HepG2 (cell line): Measurements from ENCODE around the gene MEGF11. TPM values are rescaled to one million over a fixed set of nuclear protein-coding genes. Genes with fewer than 3 reads are reported as not detected.
A peak's percentile ranks its signal among the peaks of the same experiment; 100 is the strongest.

Experiments
- GATAD2A ChIP-seq: IDR thresholded peaks from 2 replicates; pipeline ENCODE4 v1.6.1; 2016
- MYNN ChIP-seq: sonication (generic); formaldehyde crosslinking; IDR thresholded peaks from 2 replicates; pipeline ENCODE4 v1.4.0; 2020; ENCODE audit warnings: mild to moderate bottlenecking, low read depth, missing genetic modification reagents
- NFRKB ChIP-seq: fragments of 450-650 bp; IDR thresholded peaks from 2 replicates; pipeline ENCODE4 v1.6.1; 2017
- RBM39 ChIP-seq: fragments of 200-400 bp; formaldehyde crosslinking; IDR thresholded peaks from one replicate; pipeline ENCODE4 v1.6.1; 2018; ENCODE audit warnings: antibody characterized with exemption, mild to moderate bottlenecking, low read depth, low read length; ENCODE audit not compliant: poor library complexity, severe bottlenecking
- SAP130 ChIP-seq: IDR thresholded peaks from 2 replicates; pipeline ENCODE4 v1.6.1; 2016; ENCODE audit warnings: low read depth
- SPEN ChIP-seq: sonication (generic); formaldehyde crosslinking; IDR thresholded peaks from 2 replicates; pipeline ENCODE4 v1.5.1; 2020; ENCODE audit warnings: low read depth, mild to moderate bottlenecking, missing genetic modification reagents
- SRY ChIP-seq: sonication (generic); formaldehyde crosslinking; IDR thresholded peaks from 2 replicates; pipeline ENCODE4 v1.8.0; 2022; ENCODE audit warnings: mild to moderate bottlenecking, missing genetic modification reagents
- TAF1 ChIP-seq: sonication (generic); formaldehyde crosslinking; IDR thresholded peaks from 2 replicates; pipeline ENCODE4 v1.4.0; 2020; ENCODE audit warnings: missing genetic modification reagents
- TBX2 ChIP-seq: sonication (generic); formaldehyde crosslinking; IDR thresholded peaks from 2 replicates; pipeline ENCODE4 v1.5.0; 2020; ENCODE audit warnings: missing genetic modification reagents, mild to moderate bottlenecking, borderline replicate concordance
- ZFP62 ChIP-seq: sonication (generic); formaldehyde crosslinking; IDR thresholded peaks from 2 replicates; pipeline ENCODE4 v1.4.0; 2020; ENCODE audit warnings: missing genetic modification reagents
- ZFX ChIP-seq: sonication (generic); formaldehyde crosslinking; IDR thresholded peaks from 2 replicates; pipeline ENCODE4 v1.4.0; 2020; ENCODE audit warnings: mild to moderate bottlenecking, low read depth, missing genetic modification reagents, moderate library complexity
- ZFY ChIP-seq: sonication (generic); formaldehyde crosslinking; IDR thresholded peaks from 2 replicates; pipeline ENCODE4 v1.4.0; 2020; ENCODE audit warnings: missing genetic modification reagents
- ZKSCAN5 ChIP-seq: sonication (generic); formaldehyde crosslinking; IDR thresholded peaks from 2 replicates; pipeline ENCODE4 v1.5.1; 2020; ENCODE audit warnings: mild to moderate bottlenecking, missing genetic modification reagents
- ZNF30 ChIP-seq: sonication (generic); formaldehyde crosslinking; IDR thresholded peaks from 2 replicates; pipeline ENCODE4 v1.5.0; 2020; ENCODE audit warnings: mild to moderate bottlenecking, missing genetic modification reagents
- ZNF510 ChIP-seq: sonication (generic); formaldehyde crosslinking; IDR thresholded peaks from 2 replicates; pipeline ENCODE4 v1.4.0; 2020; ENCODE audit warnings: low read depth, mild to moderate bottlenecking, missing genetic modification reagents
- ZNF841 ChIP-seq: sonication (generic); formaldehyde crosslinking; IDR thresholded peaks from 2 replicates; pipeline ENCODE4 v1.8.1; 2023; ENCODE audit warnings: missing genetic modification reagents, borderline replicate concordance
- polyA plus RNA-seq, 8 experiments: library from polyadenylated mRNA; depleted of rRNA in 3 of 8; stranded (reverse) in 7 of 8; unstranded in 1 of 8; fragments of >200 nt; fragmentation: Illumina TruSeq in 4 of 8; extraction: Trizol in 4 of 8; gene quantifications; 2 replicates each; pipeline versions ENCODE4 v1.2.1 to v1.2.3, GENCODE V29; 2011 to 2016; ENCODE audit warnings: low read depth in 4 of 8, missing spikeins in 1 of 8, mixed read lengths in 1 of 8; ENCODE audit not compliant: insufficient read depth in 1 of 8
- total RNA-seq, 5 experiments: library from RNA; depleted of rRNA; stranded (reverse); fragments of >200 nt; fragmentation: Illumina TruSeq; extraction: Trizol; gene quantifications; 2 replicates each; pipeline ENCODE4 v1.2.3, GENCODE V29; 2016; ENCODE audit warnings: low read depth in 1 of 5
- TF ChIP-seq, protein P1 (sequence below): sonication (generic); formaldehyde crosslinking; IDR thresholded peaks from 2 replicates; pipeline ENCODE4 v1.8.0; 2022; ENCODE audit warnings: mild to moderate bottlenecking, missing genetic modification reagents; ENCODE audit not compliant: insufficient replicate concordance
- TF ChIP-seq, protein P2 (sequence below): conservative IDR thresholded peaks from 2 replicates; pipeline ENCODE4 v1.6.1; 2018; ENCODE audit warnings: missing genetic modification reagents
- TF ChIP-seq, protein P3 (sequence below): sonication (generic); formaldehyde crosslinking; IDR thresholded peaks from 2 replicates; pipeline ENCODE4 v1.4.0; 2020; ENCODE audit warnings: missing genetic modification reagents, mild to moderate bottlenecking, borderline replicate concordance
- TF ChIP-seq, protein P4 (sequence below): sonication (generic); formaldehyde crosslinking; IDR thresholded peaks from 2 replicates; pipeline ENCODE4 v1.5.0; 2020; ENCODE audit warnings: missing genetic modification reagents

MEGF11 gene
- total and polyA plus RNA-seq, 2 of the 13 experiments (the other 11 are each of a cell fraction or from before 2014, with no cell fraction given), result not detected

DNA sequence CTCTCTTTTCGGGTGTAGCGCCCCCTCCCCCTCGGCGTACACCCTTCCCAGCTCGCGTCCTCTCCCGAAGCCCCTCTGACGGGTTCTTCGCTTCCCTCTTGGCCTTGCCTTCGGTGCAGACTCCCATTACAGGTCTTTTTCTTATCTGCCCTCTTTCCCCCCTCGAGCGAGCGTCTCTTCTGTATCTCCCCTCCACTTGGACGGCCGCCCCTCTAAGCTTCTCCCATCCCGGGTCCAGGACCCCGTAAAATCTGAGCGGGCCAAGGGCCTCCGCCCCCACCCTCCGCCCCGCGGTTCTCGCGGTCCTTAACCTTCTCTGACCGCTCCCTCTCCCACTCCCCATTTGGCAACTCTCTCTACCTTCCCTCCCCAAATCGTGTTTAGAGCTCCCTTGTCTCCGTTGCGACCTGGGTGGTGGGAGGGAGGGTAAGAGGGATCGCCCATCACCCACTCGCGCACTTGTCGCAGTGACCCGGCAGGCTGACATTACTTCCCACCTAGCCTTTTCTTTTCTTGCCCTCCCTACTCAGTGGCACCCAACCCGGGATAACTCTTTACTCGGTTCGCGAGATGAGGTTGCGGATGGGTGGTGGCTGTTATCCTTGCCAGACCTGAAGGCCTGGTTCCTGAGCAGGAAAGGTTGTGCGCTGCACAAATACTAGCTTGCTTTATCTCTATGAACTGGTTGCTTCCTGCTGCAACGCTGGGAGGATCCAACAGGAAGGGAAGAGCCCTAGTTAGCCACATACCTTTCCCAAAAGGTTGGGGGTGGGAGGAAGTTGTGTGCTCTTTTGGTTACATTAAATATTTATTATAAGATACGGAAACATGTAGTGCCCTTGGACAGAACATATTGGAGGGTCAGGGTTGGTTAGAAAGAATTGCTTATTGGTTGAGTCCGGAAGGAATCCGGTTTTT lies 383.3 kb downstream of the MEGF11 start (continued):
- TF ChIP-seq, protein P1, sequence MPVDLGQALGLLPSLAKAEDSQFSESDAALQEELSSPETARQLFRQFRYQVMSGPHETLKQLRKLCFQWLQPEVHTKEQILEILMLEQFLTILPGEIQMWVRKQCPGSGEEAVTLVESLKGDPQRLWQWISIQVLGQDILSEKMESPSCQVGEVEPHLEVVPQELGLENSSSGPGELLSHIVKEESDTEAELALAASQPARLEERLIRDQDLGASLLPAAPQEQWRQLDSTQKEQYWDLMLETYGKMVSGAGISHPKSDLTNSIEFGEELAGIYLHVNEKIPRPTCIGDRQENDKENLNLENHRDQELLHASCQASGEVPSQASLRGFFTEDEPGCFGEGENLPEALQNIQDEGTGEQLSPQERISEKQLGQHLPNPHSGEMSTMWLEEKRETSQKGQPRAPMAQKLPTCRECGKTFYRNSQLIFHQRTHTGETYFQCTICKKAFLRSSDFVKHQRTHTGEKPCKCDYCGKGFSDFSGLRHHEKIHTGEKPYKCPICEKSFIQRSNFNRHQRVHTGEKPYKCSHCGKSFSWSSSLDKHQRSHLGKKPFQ (CRISPR knock-in tag), result peak; percentile 24
- peak; percentile 63; the same call in 1 of the 2 replicates for TF ChIP-seq ZNF30 (CRISPR knock-in tag)
- TF ChIP-seq ZFP62 (CRISPR knock-in tag), result no peak
- TF ChIP-seq TBX2 (CRISPR knock-in tag), result 0 out of 2 replicates have a peak, but pooled peaks have one; percentile 34
- TF ChIP-seq RBM39, result peak; percentile 43
- no peak for TF ChIP-seq ZKSCAN5 (CRISPR knock-in tag)
- TF ChIP-seq ZNF510 (CRISPR knock-in tag), result no peak
- peak; percentile 41; the same call in 1 of the 2 replicates for TF ChIP-seq TAF1
- TF ChIP-seq SAP130 (CRISPR knock-in tag), result peak; percentile 48
- TF ChIP-seq ZFX (CRISPR knock-in tag), result peak; percentile 64
- TF ChIP-seq, protein P2, sequence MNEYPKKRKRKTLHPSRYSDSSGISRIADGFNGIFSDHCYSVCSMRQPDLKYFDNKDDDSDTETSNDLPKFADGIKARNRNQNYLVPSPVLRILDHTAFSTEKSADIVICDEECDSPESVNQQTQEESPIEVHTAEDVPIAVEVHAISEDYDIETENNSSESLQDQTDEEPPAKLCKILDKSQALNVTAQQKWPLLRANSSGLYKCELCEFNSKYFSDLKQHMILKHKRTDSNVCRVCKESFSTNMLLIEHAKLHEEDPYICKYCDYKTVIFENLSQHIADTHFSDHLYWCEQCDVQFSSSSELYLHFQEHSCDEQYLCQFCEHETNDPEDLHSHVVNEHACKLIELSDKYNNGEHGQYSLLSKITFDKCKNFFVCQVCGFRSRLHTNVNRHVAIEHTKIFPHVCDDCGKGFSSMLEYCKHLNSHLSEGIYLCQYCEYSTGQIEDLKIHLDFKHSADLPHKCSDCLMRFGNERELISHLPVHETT (CRISPR knock-in tag), result no peak
- TF ChIP-seq SRY (CRISPR knock-in tag), result peak; percentile 41; the same call in 1 of the 2 replicates
- 0 out of 2 replicates have a peak, but pooled peaks have one; percentile 64 for TF ChIP-seq ZNF841 (CRISPR knock-in tag)
- TF ChIP-seq GATAD2A (CRISPR knock-in tag), result no peak
- TF ChIP-seq ZFY (CRISPR knock-in tag), result peak; percentile 33; the same call in 1 of the 2 replicates
- no peak for TF ChIP-seq NFRKB
- TF ChIP-seq, protein P3, sequence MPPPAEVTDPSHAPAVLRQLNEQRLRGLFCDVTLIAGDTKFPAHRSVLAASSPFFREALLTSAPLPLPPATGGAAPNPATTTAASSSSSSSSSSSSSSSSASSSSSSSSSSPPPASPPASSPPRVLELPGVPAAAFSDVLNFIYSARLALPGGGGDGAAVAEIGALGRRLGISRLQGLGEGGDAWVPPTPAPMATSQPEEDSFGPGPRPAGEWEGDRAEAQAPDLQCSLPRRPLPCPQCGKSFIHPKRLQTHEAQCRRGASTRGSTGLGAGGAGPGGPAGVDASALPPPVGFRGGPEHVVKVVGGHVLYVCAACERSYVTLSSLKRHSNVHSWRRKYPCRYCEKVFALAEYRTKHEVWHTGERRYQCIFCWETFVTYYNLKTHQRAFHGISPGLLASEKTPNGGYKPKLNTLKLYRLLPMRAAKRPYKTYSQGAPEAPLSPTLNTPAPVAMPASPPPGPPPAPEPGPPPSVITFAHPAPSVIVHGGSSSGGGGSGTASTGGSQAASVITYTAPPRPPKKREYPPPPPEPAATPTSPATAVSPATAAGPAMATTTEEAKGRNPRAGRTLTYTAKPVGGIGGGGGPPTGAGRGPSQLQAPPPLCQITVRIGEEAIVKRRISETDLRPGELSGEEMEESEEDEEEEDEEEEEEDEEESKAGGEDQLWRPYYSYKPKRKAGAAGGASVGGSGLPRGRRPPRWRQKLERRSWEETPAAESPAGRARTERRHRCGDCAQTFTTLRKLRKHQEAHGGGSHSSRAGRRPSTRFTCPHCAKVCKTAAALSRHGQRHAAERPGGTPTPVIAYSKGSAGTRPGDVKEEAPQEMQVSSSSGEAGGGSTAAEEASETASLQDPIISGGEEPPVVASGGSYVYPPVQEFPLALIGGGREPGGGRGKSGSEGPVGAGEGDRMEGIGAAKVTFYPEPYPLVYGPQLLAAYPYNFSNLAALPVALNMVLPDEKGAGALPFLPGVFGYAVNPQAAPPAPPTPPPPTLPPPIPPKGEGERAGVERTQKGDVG (CRISPR knock-in tag), result no peak
- TF ChIP-seq SPEN (CRISPR knock-in tag), result peak; percentile 56; the same call in 1 of the 2 replicates
- TF ChIP-seq, protein P4, sequence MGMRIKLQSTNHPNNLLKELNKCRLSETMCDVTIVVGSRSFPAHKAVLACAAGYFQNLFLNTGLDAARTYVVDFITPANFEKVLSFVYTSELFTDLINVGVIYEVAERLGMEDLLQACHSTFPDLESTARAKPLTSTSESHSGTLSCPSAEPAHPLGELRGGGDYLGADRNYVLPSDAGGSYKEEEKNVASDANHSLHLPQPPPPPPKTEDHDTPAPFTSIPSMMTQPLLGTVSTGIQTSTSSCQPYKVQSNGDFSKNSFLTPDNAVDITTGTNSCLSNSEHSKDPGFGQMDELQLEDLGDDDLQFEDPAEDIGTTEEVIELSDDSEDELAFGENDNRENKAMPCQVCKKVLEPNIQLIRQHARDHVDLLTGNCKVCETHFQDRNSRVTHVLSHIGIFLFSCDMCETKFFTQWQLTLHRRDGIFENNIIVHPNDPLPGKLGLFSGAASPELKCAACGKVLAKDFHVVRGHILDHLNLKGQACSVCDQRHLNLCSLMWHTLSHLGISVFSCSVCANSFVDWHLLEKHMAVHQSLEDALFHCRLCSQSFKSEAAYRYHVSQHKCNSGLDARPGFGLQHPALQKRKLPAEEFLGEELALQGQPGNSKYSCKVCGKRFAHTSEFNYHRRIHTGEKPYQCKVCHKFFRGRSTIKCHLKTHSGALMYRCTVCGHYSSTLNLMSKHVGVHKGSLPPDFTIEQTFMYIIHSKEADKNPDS (CRISPR knock-in tag), result 0 out of 2 replicates have a peak, but pooled peaks have one; percentile 19
- TF ChIP-seq MYNN (CRISPR knock-in tag), result no peak
